Vagina (tissue), 2 donors: ENCODE data around the gene HEXIM1. TPM values are rescaled to one million over a fixed set of nuclear protein-coding genes. Genes with fewer than 3 reads are reported as not detected.
"Not testable (repeated sequence)": the region's sequence is repeated elsewhere in the genome, so short reads cannot be mapped to it uniquely, and the experiment has no call there.

Source experiments
- DNase-seq, 2 donors: peaks; one replicate each; pipeline ENCODE4 v3.0.0-alpha.2; 2017; ENCODE audit errors: extremely low spot score in 2 of 2
- H3K27ac ChIP-seq: fragments of 200-600 bp; sonication (generic); one replicate; pipeline ENCODE4 v1.5.1; 2019
- H3K27me3 ChIP-seq: fragments of 200-600 bp; sonication (generic); one replicate; pipeline ENCODE4 v1.5.1; 2019
- H3K36me3 ChIP-seq, 2 donors: fragments of 200-600 bp; sonication (generic); one replicate each; pipeline ENCODE4 v1.5.1; 2017 to 2019
- H3K4me1 ChIP-seq: fragments of 200-600 bp; sonication (generic); one replicate; pipeline ENCODE4 v1.5.1; 2019
- H3K4me3 ChIP-seq, 2 donors: fragments of 200-600 bp; sonication (generic); 1 replicate in 1 of 2; 2 replicates in 1 of 2; pipeline ENCODE4 v1.5.1; 2016 to 2019
- H3K9me3 ChIP-seq: fragments of 200-600 bp; sonication (generic); one replicate; pipeline ENCODE4 v1.5.1; 2019
- CTCF ChIP-seq, 3 experiments: fragments of 450-650 bp in 2 of 3; fragments of 200-600 bp in 1 of 3; sonication (generic) in 1 of 3; IDR thresholded peaks; one replicate each; pipeline ENCODE4 v1.5.1; 2017 to 2019; ENCODE audit warnings: antibody characterized with exemption in 3 of 3, mild to moderate bottlenecking in 2 of 3, moderate library complexity in 2 of 3
- POLR2A ChIP-seq, 2 donors: fragments of 450-650 bp; IDR thresholded peaks; one replicate each; pipeline ENCODE4 v1.6.1; 2017; ENCODE audit warnings: antibody characterized with exemption in 2 of 2, mild to moderate bottlenecking in 2 of 2, moderate library complexity in 2 of 2
- POLR2AphosphoS5 ChIP-seq, 2 donors: sonication (generic); formaldehyde crosslinking; IDR thresholded peaks; one replicate each; pipeline ENCODE4 v1.9.0; 2017; ENCODE audit warnings: antibody characterized with exemption in 2 of 2, mild to moderate bottlenecking in 2 of 2, low read depth in 1 of 2; ENCODE audit not compliant: insufficient read depth in 1 of 2
- intact Hi-C: fragments of 100-400 bp; cut with DNase I; formaldehyde crosslinking; loops from one replicate; pipeline ENCODE4 v1.15.1; 2023
- total RNA-seq: library from RNA; depleted of rRNA; stranded (reverse); fragments of >200 nt; gene quantifications from one replicate; pipeline ENCODE4 v1.2.3, GENCODE V29; 2016

HEXIM1 gene
- total RNA-seq, 1 donor from 2014 or later: 27.5 TPM

DNA sequence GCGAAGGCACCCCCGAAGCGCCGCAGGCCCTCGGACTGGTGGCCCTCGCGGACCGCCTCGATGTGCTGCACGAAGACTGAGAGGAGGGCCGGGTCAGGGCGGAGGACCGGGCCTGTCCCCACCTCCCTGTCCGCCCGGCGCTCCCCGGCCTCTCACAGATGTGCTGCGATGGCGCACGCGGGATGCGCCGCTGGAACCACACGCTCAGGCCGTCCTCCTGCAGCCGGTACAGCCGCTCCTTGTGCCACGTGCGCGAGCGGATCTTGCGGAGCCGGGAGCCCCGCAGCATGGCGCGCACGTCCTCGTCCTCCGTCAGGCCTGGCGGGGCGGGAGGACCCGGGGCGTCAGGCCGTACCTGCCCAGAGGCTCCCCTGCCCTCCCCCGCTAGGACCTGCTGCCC lies 27.2 kb upstream of the HEXIM1 start:
- H3K4me3 ChIP-seq: no peak overlapping the region
- intact Hi-C loops: no loop called here
- no peak overlapping the region for H3K27ac ChIP-seq
- H3K27me3 ChIP-seq: no peaks in the 10 kb centered on the region
- DNase-seq: no peak
- H3K4me1 ChIP-seq: peaks cover 28% of the 10 kb centered on the region
- no peaks in the 10 kb centered on the region for H3K9me3 ChIP-seq
- H3K36me3 ChIP-seq: peaks cover 0 to 15% of the 10 kb centered on the region in 2 donors
- TF ChIP-seq CTCF (IDR thresholded peaks at IDR 0.05): no peak
- TF ChIP-seq POLR2A (IDR thresholded peaks at IDR 0.05): no peak
- TF ChIP-seq POLR2AphosphoS5 (IDR thresholded peaks at IDR 0.05; ENCODE audit: insufficient read depth in 1 of 2, low read depth in 1 of 2): no peak

- Histone ChIP-seq H3K4me3 (no peak overlapping the region), H3K4me1 (peaks cover 44% of the 10 kb centered on the region), H3K9me3 (no peaks in the 10 kb centered on the region), H3K27ac (peak overlapping the region; percentile 88), H3K27me3 (no peaks in the 10 kb centered on the region), H3K36me3 (peaks cover 0 to 9% of the 10 kb centered on the region in 2 donors)
- no peak for DNase-seq
- intact Hi-C loops: no loop called here
- no peak for TF ChIP-seq POLR2AphosphoS5 (IDR thresholded peaks at IDR 0.05; ENCODE audit: insufficient read depth in 1 of 2, low read depth in 1 of 2)
- no peak for TF ChIP-seq CTCF (IDR thresholded peaks at IDR 0.05)
- no peak for TF ChIP-seq POLR2A (IDR thresholded peaks at IDR 0.05)
These were observed 25.1 kb upstream of the HEXIM1 start for GRCh38 chr17:45123076-45123770.

DNA sequence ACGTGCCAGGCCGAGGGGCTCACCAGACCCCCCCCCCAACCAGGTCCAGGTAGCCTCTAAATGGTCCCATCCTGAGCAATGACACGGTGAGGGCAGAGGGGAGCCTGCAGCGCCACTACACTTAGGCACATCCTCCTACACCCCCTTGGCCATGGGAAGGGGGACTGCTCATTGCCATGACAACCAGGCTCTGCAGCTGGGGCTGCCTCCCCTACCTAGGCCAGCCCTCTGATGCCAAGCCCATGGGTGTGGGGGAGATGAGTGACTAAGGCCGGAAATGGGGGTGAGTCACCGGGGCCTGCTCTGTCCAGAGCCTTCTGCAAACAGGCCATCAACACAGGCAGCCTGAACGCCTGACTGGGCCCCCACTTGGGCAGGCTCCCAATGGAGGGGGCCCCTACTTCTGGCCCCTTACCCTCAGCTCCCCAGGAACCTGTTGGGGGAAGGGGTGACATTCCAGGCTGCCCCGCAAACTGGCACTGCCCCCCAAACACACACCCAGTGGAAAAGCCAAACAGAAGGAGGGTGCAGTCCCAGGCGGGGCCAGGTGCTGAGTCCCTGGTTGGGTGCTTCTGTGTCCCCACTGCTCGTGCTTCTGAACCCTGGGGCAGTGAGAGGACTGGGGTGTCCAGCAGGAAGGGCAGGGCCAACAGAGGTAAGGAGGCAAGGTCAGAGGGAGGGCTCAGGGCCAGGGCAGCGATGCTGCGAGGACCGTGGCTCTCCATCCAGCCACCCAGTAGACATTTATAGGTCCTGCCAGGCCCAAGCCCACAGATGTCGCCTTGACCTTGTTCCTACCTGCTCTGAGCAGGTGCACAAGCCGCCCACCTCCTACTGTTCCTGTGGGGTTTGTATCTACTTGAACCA lies 24.1 kb upstream of the HEXIM1 start:
- TF ChIP-seq POLR2A (IDR thresholded peaks at IDR 0.05) (no peak), CTCF (IDR thresholded peaks at IDR 0.05) (no peak), POLR2AphosphoS5 (IDR thresholded peaks at IDR 0.05; ENCODE audit: insufficient read depth in 1 of 2, low read depth in 1 of 2) (peak in 1 of 2 donors; percentile 68)
- intact Hi-C loops: no loop called here
- Histone ChIP-seq H3K36me3 (peaks cover 0 to 1% of the 10 kb centered on the region in 2 donors), H3K4me1 (peaks cover 54% of the 10 kb centered on the region), H3K9me3 (no peaks in the 10 kb centered on the region), H3K4me3 (no peak overlapping the region), H3K27me3 (no peaks in the 10 kb centered on the region), H3K27ac (peak overlapping the region; percentile 88)
- no peak for DNase-seq

DNA sequence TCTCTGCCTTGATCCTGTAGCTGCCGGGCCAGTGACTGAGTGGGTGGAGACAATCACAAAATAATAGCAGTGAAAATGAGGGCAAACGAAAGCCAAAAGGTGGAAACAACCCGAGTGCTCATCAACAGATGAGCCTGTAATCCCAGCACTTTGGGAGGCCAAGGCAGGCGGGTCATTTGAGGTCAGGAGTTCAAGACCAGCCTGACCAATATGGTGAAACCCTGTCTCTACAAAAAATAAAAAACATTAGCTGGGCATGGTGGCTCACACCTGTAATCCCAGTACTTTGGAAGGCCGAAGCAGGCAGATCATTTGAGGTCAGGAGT lies 23.5 kb upstream of the HEXIM1 start:
- H3K27me3 ChIP-seq, DNase-seq, H3K9me3 ChIP-seq, intact Hi-C loops, H3K36me3 ChIP-seq, H3K4me3 ChIP-seq: not testable (repeated sequence)
- peaks cover 60% of the 10 kb centered on the region for H3K4me1 ChIP-seq
- peak overlapping the region; percentile 88 for H3K27ac ChIP-seq

DNA sequence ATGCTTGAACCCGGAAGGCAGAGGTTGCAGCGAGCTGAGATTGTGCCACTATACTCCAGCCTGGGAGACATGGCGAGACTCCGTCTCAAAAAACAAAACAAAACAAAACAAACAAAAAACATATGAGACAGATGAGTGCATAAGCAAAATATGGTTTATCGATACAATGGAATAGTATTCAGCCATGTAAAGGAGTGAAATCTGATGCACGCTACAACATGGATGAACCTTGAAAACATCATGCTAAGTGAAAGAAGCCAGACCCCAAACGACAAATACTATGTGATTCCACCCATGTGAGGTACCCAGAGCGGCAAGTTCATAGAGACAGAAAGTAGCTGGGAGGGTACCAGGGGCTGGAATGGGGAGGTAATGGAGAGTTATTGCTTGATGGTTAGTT lies 22.8 kb upstream of the HEXIM1 start:
- H3K27me3 ChIP-seq: no peaks in the 10 kb centered on the region
- peaks cover 66% of the 10 kb centered on the region for H3K4me1 ChIP-seq
- peak overlapping the region; percentile 88 for H3K27ac ChIP-seq
- intact Hi-C loops: no loop called here
- H3K9me3 ChIP-seq: no peaks in the 10 kb centered on the region
- no peak for DNase-seq
- no peak for TF ChIP-seq POLR2A (IDR thresholded peaks at IDR 0.05)
- no peak for TF ChIP-seq CTCF (IDR thresholded peaks at IDR 0.05)
- no peak for TF ChIP-seq POLR2AphosphoS5 (IDR thresholded peaks at IDR 0.05; ENCODE audit: insufficient read depth in 1 of 2, low read depth in 1 of 2)
- H3K36me3 ChIP-seq: no peaks in the 10 kb centered on the region
- H3K4me3 ChIP-seq: no peak overlapping the region
